NCI-H82 treated with DMSO at 0.1 percent for 48 hours (cell line): ENCODE measurements around the gene CIITA.
"Not testable (repeated sequence)": the region's sequence is repeated elsewhere in the genome, so short reads cannot be mapped to it uniquely, and the experiment has no call there.

ENCODE experiments used
- DNase-seq: peaks from one replicate; lab custom pipeline; 2025; ENCODE audit not compliant: unreplicated experiment; lab: John Stamatoyannopoulos, UW

CIITA gene

GRCh38 chr16:10935226-10935915 lies 58.4 kb downstream of the CIITA start:
- DNase-seq = no peak

GRCh38 chr16:10936272-10936984 lies 59.4 kb downstream of the CIITA start:
- no peak for DNase-seq

GRCh38 chr16:10937068-10937859 lies 60.3 kb downstream of the CIITA start:
- DNase-seq = no peak

GRCh38 chr16:10938321-10938720 lies 61.3 kb downstream of the CIITA start:
- DNase-seq = no peak

- DNase-seq = no peak
Measured at GRCh38 chr16:10938796-10939648, 62.0 kb downstream of the CIITA start.

- no peak for DNase-seq
Measured at GRCh38 chr16:10939649-10940234, 62.7 kb downstream of the CIITA start.

- DNase-seq = no peak
Measured at GRCh38 chr16:10940501-10941079, 63.6 kb downstream of the CIITA start.

GRCh38 chr16:10941127-10941933 lies 64.3 kb downstream of the CIITA start:
- no peak for DNase-seq

GRCh38 chr16:10941935-10942351 lies 64.9 kb downstream of the CIITA start:
- not testable (repeated sequence) for DNase-seq

GRCh38 chr16:10942352-10943063 lies 65.5 kb downstream of the CIITA start, which contains the start of gene DEXI:
Gene DEXI, minus strand, starts transcription at chr16:10942468. Its CDS starts 463 bp downstream, at chr16:10942005.
- peak; percentile 77 for DNase-seq

- DNase-seq = no peak
Measured at GRCh38 chr16:10943064-10943353, 66.0 kb downstream of the CIITA start.

GRCh38 chr16:10944249-10945064 lies 67.5 kb downstream of the CIITA start, which contains the start of gene CLEC16A:
Gene CLEC16A, plus strand, starts transcription at chr16:10944564. Its CDS starts 154 bp downstream, at chr16:10944718.
- DNase-seq = peak; percentile 77

- no peak for DNase-seq
Measured at GRCh38 chr16:10945065-10945787, 68.2 kb downstream of the CIITA start.

- DNase-seq = no peak
Measured at GRCh38 chr16:10946308-10946707, 69.3 kb downstream of the CIITA start.

- no peak for DNase-seq
Measured at GRCh38 chr16:10947211-10947787, 70.3 kb downstream of the CIITA start.

GRCh38 chr16:10949424-10949970 lies 72.5 kb downstream of the CIITA start:
- no peak for DNase-seq
